ENCODE results near the gene HIF1AN.
A peak's percentile ranks its signal among the peaks of the same experiment; 100 is the strongest.

The HIF1AN gene

DNA sequence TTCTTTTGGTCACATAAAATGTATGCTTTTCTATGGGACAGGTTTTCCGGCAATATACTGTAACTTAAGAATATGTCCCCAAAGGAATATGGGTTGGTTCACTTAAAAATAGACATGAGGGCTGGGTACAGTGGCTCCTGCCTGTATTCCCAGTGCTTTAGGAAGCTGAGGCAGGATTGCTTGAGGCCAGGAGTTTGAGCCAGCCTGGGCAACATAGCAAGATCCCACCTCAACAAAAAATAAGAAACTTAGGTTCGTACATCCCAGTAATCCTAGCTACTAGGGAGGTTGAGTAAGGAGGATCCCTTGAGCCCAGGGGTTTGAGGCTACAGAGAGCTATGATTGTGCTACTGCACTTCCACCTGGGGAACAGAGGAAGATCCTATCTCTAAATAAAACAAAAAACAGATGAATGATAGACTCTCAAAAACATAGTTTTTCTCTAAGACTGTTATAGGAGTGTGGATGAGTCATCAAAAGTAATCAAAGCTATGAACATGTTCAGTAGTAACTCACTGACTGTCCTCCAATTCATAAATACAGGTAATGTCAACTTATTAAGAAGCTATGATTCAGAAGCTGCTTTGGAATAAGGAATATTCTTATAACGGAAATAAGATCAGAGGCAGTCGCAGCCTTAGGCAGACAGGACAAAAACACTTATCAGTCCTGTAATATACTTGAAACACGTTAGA, 13.5 kb upstream of the HIF1AN start:
- DNase-seq, result no peak

DNA sequence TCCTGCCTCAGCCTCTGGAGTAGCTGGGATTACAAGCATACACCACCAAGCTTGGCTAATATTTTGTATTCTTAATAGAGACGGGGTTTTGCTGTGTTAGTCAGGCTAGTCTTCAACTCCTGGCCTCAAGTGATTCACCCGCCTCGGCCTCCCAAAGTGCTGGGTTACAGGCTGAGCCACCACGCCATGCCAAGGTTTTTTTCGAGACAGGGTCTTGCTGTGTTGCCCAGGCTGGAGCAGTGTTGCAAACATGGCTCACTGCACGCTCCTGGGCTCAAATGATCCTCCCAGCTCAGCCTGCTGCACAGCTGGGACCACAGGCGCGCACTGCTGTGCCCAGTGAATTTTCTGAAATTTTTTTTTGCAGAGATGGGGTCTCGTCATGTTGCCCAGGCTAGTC, 12.8 kb upstream of the HIF1AN start:
- DNase-seq, result no peak

DNA sequence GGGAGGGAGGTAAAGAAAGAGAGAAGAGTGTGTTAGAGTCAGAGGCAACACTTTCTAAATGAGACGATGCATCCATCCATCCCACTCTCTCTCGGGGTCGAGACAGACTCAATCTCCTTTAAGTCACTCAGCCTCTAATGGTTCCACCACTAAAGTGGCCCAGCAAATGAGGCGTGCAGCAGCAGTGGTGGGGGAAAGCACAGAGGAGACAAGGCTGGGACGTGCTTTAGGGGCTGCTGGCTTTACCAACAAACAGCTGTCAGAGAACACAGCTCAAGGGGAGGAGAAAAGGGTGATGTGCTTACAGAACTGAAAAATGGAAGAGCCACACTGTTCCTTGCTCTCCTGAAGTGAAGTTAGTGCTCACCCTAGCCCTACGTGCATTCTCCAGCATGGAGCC, 11.5 kb upstream of the HIF1AN start:
- DNase-seq, result peak in 1 of 3 experiments; percentile 39

DNA sequence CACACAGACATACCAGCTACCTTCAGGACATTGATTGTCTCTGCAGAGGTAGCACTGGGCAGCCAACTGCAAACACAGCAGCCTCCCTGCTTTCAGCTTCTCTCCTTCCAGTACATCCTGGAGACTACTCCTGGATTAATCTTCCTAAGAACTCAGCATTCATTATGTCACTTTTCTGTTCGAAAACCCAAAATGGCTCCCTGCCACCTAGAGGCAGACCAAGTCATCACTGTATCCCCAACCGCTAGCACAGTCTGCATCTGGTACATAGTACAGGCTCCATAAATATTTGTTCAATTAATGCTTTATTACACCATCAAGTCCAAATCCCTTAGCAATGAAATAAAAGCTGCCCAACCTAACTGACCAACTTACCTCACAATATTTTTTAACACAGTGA, 11.1 kb upstream of the HIF1AN start:
- DNase-seq, result no peak

DNA sequence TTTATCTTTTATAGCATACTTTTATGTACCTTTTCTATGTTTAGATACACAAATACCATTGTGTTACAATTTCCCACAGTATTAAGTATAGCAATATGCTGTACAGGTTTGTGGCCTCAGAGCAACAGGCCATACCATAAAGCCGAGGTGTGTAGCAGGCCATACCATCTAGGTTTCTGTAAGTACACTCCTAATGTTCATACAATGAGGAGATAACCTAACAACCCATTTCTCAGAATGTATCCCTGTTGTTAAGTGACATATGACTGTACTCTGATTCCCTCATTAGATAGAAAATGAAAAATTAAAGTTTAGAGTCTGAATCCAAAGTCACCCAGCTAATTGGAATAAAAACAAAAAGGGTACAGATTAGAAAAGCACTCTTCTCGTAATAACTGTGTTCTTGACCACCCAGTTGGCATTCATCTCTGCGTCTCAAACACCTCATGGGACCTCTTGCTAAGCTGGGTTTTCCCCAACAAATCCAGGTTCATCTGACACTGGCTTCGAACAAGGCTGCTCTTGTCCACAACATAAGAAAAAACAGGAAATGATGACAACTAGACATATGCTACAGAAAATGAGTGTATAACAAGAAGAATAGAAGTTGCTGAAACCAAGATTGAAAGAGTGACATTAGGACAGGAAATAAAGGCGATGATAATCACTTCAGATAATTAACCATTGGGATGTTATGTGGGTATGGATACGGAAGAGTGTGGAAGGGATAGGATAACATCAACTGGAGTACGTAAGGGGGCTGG, 7.4 kb upstream of the HIF1AN start:
- no peak for DNase-seq

DNA sequence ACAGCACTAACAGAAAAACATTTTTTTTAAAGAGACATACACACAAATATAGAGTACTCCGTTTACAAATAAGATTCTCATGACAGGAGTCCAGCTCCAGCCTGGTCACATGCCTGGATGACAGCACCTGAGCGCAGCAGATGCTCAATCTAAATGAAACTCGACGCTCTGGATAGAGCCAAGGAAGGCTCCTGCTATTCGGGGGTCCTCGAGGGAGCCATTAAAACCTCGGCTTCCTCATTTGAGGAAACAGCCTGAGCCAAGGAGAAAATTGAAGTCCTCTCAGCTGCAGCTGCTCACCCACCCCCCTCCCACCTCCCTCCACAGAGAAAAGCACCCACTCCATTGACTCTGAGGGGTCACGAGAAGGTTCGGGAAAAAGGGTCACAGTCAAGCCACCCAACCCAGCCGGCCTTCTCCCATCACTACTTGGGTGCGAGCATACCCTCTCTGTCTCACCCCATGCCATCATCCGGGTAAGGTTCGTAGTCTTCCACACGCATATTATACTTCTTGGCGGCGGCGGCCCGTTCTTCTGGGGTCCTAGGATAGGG, 6.7 kb upstream of the HIF1AN start:
- no peak for DNase-seq

DNA sequence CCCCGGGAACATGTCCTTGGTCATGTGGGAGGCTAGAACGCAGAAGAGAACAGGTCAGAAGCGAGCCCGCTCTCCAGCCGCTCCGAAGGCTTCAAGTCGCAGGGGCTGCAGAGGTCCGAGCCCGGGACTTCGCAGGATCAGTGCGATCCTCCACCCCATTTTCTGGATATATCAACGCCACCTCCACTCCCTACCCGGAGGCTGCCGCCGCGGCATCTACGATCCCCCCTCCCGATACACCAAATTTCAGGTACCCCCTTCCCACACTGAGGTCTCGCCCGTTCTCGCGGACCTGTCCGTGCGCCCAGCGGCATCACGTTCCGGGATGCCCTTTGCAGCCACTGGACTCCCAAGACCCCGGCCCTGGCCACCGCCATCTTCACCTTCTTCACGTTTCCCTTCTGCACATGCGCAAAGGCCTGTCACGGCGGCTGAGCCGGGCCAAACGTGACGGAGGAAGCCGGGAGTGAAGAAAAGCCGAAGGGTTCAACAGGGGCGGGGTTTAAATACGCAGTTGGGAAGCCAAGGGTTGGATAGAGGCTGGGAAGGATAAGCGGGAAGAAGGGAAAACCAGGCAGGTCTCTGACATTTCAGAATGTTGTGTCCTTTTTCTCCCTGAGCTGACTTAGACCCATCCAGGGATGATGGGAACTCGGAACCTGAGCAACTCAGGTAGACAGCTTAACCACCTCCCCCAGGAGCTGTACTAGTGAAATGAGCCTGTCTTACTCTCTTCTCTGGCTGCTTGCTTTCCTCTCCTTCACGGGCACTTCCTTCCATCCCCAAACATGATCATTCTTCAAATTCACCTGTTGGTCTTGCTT, 6.1 kb upstream of the HIF1AN start, which contains the start of gene NDUFB8:
TSS of gene NDUFB8 (minus strand) at position 397 of the 824 bp plus-strand sequence. CDS start at position 377, 20 bp downstream.
- peak; percentile 83 to 89 (median 84) for DNase-seq

DNA sequence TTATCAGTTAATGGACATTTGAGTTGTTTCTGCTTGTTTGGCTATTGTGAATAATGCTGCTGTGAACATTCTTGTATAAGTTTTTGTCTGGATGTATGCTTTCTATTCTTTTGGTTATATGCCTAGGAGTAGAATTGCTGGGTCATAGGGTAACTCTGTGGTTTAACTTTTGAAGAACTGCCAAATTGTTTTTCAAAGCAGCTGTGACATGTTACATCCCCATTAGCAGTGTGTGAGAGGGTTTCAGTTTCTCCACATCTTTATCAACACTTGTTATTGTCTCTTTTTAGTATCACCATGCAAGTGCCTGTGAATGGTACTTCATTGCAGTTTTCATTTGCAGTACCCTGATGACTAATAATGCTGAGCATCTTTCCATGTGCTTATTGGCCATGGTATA, 4.0 kb upstream of the HIF1AN start:
- DNase-seq, result no peak

DNA sequence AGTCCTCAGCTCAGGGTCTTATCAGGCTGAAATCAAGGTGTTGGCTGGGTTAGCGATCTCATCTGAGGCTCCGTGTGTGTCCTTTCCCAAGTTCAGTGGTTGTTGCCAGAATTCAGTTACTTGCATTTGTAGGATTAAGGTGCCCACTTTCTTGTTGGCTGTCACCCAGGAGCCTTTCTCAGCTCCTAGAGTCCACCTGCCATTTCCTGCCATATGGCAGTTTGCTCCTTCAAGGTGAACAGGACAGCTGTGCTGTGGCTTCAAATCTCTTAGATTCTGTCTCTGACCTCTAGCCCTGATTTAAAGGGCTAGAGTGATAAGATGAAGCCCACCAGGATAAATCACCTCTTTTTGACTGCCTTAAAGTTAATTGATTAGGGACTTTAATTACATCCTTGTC, 1.0 kb upstream of the HIF1AN start:
- peak in 1 of 3 experiments; percentile 14 for DNase-seq

DNA sequence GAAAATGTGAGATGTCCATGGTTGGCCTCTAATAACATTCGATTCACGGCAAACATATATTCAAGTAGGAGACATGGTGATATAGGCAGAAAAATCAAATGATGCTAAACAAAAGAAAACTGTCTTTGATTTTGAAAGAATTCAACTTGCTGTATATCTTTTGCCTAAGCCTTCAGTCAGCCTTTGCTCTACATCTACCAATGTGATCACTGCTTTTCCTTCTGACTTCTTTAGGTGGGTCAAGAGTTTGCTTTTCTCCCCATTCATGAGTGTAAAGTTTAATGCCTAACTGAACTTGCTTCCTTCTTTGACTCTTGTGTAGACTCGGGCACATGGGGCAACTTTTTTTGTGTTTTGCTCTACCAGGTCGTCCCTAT, 417 bp upstream of the HIF1AN start:
- DNase-seq, result no peak

DNA sequence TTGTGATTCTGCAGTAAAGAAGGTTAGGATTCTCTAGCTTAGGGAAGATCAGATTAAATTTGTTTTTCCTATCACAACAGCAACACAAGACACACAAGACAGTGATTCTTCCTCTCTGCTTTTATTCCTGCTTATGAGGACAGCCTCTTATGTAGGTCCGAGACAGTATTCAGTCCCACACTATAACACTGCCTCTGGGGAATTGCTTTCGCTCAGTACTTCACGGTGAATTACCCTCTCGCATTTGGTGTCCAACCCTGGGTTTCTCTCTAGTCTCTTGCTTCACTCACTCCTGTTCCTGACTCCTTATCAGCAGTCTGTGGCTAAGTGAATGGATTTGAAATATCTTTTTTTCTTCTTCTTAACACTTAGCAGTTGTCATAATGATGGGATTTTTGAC, 1.7 kb downstream of the HIF1AN start:
- no peak for DNase-seq

DNA sequence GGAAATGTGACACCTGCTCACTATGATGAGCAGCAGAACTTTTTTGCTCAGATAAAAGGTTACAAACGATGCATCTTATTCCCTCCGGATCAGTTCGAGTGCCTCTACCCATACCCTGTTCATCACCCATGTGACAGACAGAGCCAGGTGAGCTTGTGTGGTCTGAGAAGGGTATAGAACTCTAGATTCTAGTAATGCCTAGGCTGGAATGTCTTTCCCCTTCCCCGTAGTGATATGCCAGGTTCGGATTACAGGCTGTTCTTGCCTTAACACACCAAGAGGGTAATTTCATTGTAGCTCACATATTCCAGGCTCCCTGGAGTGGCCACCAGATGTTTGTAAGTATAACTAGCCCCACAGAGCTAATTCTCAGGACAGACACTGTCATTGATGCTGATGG, 9.2 kb downstream of the HIF1AN start:
- DNase-seq, result no peak

DNA sequence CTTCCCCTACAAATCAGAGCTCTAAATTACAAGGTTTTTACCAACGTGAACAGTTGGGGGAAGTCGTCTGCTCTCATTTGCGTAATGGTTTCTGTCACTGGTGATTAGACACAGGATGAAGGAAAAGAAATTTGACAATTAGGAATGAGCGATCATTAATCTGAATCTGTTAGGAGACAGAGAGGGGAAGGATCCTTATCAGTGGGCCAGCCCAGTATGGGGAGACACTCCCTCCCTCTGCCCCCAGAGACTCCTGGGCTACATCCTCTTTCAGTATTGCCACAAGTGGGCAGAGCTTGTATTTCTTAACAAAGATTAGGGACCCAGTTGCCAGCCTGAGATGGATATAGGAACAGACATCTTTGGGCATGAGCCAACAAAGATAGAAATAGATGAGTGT, 15.5 kb downstream of the HIF1AN start:
- no peak for DNase-seq

DNA sequence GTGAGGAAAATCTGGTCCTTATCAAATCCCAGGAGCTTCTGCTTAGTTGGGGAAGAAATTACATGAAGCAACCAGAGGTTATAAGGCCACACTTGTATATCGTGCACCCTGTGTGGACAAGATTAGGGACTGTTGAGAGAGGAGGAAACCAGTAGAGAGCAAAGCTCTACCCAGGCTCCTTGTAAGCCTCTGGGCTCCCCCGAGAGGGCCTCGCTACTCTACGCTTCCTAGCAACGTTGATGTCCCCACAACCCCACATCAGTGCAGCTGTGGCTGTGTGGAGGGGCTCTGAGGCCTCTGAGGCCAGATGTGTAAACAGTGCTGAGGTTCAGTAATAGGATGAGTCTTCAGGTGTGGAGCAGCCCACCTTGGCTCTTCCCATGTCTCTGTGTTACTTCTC, 16.0 kb downstream of the HIF1AN start:
- DNase-seq, result no peak

DNA sequence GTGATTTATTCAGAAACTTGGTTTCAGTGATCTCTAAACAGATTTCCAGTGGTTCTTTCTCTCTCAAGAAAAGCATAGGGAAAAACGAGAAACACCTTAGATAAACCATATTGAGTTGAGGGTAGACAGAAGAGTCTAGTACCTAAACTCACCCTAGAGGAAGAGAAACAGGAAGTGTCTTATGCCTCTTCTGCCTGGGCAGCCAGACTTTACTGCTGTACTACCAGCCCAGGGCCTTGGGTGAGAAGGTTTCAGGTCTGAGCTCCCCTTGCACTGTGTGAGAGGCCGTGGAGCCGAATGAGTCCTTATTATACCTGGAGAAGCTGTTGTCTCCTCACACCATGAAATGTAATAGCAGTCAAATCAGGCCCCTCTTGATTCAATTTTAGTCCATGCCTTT, 18.2 kb downstream of the HIF1AN start:
- no peak for DNase-seq

DNA sequence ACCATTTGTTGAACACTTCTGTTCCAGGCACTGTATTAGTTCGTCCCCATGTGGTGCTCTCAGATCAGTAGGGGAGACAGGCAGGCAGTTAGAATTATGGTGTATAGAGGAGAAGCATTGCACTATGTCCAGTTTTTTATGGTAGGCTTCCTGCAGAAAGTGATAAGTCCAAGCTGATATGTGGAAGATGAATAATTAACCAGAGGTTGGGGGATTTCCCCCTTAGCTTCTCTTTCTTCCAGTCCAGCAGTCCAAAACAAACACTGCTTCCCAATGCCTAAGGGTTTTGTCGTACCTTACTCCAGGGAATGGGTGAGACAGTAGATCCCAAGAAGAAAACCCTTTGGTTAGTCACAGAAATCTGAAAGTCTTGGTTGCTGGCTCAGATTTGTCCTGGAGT, 19.2 kb downstream of the HIF1AN start:
- no peak for DNase-seq

DNA sequence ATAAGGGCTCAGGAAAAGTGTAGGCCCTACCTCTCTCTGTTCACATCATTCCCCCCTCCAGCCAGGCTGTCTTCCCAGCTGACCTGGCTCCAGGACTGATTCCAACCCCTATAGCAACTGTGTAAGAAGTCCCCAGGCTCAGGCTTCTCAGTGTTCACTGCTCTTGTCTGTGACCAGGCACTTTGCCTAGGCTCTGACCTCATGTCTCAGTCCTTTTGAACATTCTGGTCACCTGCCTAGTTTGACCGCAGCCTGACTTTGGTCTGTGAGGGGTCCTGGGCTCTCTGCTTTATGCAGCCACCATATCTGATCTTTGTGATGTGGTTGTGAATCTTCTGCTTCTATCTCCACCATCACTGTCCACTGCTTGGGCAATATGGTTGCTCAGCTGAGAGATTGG, 24.5 kb downstream of the HIF1AN start:
- DNase-seq, result no peak

DNA sequence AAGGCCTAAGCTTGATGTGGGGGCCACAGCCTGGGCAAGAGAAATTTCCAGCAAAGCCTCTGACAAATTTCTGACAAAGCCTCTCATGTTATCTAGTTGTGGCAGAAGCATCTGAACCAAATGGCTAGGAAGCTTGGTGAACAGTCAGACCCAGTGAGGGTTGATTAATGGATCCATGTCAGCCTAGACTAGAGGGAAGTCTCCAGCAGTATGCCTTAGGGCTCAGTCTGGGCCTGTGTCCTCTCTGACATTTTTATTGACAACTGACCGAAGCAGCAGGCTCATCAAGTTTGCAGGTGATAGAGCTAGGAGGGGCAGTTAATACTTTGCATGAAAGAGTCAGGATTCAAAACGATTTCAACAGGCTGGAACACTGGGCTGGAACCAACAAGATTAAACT, 25.3 kb downstream of the HIF1AN start:
- no peak for DNase-seq

DNA sequence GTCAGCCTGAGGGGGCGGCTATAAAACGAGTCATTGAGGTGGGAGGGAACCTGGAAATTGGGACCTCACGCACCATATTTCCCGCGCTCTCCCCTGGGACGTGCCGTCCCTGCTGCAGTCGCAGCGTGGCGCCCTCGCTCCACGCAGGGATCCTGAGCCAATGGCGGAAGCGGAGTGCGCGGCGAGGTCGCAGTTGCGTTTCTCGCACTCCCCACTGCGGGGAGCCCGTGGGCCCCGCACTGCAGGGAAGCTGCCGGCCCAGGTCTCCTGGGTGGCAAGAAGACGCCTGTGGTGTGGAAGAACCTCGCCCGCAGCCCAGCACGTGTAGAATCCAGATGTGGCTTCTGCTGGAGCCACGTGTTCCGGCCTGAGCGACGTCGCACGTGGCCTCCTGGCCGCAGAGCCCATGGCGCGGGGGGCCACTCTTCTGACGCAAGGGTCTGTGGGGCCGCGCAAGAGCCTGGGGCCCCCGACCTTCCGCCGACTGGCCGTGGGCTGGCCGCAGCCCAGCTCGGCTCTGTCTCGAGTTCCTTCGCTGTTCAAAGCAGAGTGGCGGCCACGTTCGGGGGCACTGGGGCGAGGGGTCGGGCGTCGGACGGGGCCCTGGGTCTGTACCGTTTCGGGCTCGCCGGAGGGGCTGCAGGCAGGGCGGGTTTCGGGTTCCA, 26.4 kb downstream of the HIF1AN start:
- DNase-seq, result peak in 1 of 3 experiments; percentile 27

DNA sequence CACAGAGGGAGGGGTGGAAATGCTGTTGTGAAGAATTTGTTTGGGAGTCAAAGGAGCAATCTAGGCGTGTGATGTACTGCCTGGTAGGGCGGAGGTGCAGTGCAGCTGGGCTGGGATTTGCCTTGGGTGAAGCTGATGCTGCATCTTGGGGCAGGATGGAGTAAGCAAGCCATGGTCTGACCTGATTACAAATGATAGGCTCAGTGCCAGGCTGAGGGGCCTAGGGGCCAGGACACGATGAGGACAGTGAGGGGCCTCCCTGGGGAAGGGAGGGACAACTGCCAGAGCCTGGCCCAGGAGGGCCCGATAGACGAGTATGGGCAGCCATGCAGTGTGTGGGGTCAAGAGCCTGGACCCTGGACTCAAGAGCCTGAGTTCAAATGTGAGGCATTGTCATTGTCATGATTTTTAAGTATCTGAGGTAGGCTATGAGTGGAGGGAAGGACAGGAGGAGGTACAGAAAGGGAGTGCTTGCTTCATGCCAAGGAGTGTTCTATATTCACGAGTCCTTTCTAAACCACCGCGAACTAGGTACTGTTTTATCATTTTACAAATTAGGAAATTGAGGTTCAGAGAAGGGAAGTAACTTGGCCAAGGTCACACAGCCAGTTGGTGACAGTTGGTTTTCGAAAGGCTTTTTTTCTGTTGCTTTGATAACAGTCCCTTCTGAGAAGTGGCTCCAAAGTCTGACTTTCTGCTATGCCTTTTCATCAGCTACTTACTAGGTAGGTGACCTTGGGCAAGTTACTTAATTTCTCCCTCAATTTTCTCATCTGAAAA, 29.7 kb downstream of the HIF1AN start:
- DNase-seq, result no peak

DNA sequence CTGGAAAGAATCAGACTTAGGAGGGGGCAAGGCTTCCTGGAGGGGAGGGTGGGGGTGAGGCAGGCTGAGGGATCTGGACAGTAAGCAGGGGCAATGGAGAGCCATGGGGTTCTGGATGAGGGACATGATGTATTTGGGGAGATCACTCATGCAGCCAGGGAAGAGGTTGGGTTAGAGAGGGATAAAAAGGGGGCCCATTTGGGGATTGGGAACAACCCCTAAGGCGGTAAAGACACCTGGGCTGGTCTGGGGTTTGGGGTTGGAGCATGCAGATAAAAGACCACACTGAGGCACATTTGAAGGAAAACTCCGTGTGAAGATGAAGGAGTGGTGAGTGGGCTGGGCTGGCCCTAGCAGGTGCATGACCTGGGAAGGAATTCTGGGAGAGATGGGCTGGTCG, 30.8 kb downstream of the HIF1AN start:
- no peak for DNase-seq

DNA sequence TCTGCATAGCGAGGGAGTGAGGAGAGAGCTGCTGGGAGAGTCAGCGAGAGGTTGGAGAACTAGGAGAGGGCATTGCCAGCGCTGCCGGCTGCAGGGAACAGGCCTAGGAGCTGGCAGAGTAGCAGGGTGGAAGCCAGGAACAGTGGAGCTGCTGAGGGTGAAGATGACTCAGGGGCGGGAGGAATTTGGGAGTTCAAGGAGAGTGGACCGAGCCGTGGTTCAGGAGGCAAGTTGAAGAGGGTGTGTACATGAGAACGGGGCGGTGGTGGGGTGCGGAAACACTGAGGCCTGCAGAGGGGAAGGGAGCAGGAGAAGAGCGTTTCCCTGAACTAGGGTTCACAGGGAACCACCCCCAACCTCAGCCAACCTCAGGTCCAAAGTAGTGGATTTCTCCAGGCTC, 31.5 kb downstream of the HIF1AN start:
- no peak for DNase-seq

Measured in NCI-H1417 (cell line).